NOMO-1 treated with dmso at 0.1 percent for 144 hours (cell line): ENCODE measurements around the gene UBE2N.

Source experiments
- DNase-seq: peaks from one replicate; lab custom pipeline; 2025; ENCODE audit not compliant: unreplicated experiment; lab: John Stamatoyannopoulos, UW

Gene UBE2N

GRCh38 chr12:93441617-93442410, at the start of gene UBE2N:
UBE2N (minus strand) TSS chr12:93441947; CDS start chr12:93441884, 63 bp downstream.
- DNase-seq = peak; percentile 93

GRCh38 chr12:93484315-93484981, 42.7 kb upstream of the UBE2N start:
- DNase-seq = no peak

- DNase-seq = no peak
Measured at GRCh38 chr12:93483151-93483807, 41.5 kb upstream of the UBE2N start.

- DNase-seq = no peak
Measured at GRCh38 chr12:93482721-93483120, 41.0 kb upstream of the UBE2N start.

- DNase-seq = no peak
Measured at GRCh38 chr12:93476555-93476954, 34.8 kb upstream of the UBE2N start.

GRCh38 chr12:93469386-93469785, 27.6 kb upstream of the UBE2N start:
- no peak for DNase-seq

- DNase-seq = no peak
Measured at GRCh38 chr12:93468008-93468371, 26.2 kb upstream of the UBE2N start.

- peak; percentile 86 for DNase-seq
Measured at GRCh38 chr12:93467351-93468007, 25.7 kb upstream of the UBE2N start, which contains the start of gene MRPL42. MRPL42 (plus strand) TSS chr12:93467514; CDS start chr12:93469286, 1,772 bp downstream.

GRCh38 chr12:93466625-93467350, 25.0 kb upstream of the UBE2N start:
- DNase-seq = no peak

GRCh38 chr12:93465841-93466240, 24.1 kb upstream of the UBE2N start:
- DNase-seq = no peak

- DNase-seq = no peak
Measured at GRCh38 chr12:93461503-93461902, 19.8 kb upstream of the UBE2N start.

- peak; percentile 34 for DNase-seq
Measured at GRCh38 chr12:93460902-93461301, 19.2 kb upstream of the UBE2N start.

- no peak for DNase-seq
Measured at GRCh38 chr12:93460003-93460402, 18.3 kb upstream of the UBE2N start.

GRCh38 chr12:93459097-93459496, 17.4 kb upstream of the UBE2N start:
- DNase-seq = no peak

GRCh38 chr12:93456077-93456476, 14.3 kb upstream of the UBE2N start:
- DNase-seq = no peak

GRCh38 chr12:93453633-93454032, 11.9 kb upstream of the UBE2N start:
- no peak for DNase-seq

- no peak for DNase-seq
Measured at GRCh38 chr12:93451423-93452158, 9.8 kb upstream of the UBE2N start.

- no peak for DNase-seq
Measured at GRCh38 chr12:93449277-93449676, 7.5 kb upstream of the UBE2N start.

- DNase-seq = no peak
Measured at GRCh38 chr12:93448796-93449195, 7.0 kb upstream of the UBE2N start.
